ENCODE measurements around the gene ASPA.

ASPA gene

GRCh38 chr17:3475251-3475685 is 529 bp upstream of the ASPA start:
- no peak for TF ChIP-seq CTCF (IDR thresholded peaks at IDR 0.05; ENCODE audit: insufficient read depth, low read length, poor library complexity, severe bottlenecking)
- DNase-seq (ENCODE audit: extremely low read depth, insufficient read length): no peak

GRCh38 chr17:3479988-3480387 is 4.2 kb downstream of the ASPA start:
- no peaks in the 10 kb centered on the region for H3K36me3 ChIP-seq (ENCODE audit: control insufficient read depth, insufficient read depth, low read length)
- DNase-seq (ENCODE audit: extremely low read depth, insufficient read length): no peak
- no peak overlapping the region for H3K4me3 ChIP-seq (replicated peaks; ENCODE audit: low read depth, low read length)
- no peak for TF ChIP-seq CTCF (IDR thresholded peaks at IDR 0.05; ENCODE audit: insufficient read depth, low read length, poor library complexity, severe bottlenecking)
- no peaks in the 10 kb centered on the region; the same call in 1 of the 2 replicates for H3K27me3 ChIP-seq (replicated peaks; ENCODE audit: control insufficient read depth, insufficient read depth, low read length)

More at GRCh38 chr17:3475251-3475685, 529 bp upstream of the ASPA start:
- no peaks in the 10 kb centered on the region for H3K36me3 ChIP-seq (ENCODE audit: control insufficient read depth, insufficient read depth, low read length)
- no peaks in the 10 kb centered on the region for H3K27me3 ChIP-seq (replicated peaks; ENCODE audit: control insufficient read depth, insufficient read depth, low read length)
- H3K4me3 ChIP-seq (replicated peaks; ENCODE audit: low read depth, low read length): no peak overlapping the region

GRCh38 chr17:3482852-3483251 is 7.1 kb downstream of the ASPA start:
- no peak for TF ChIP-seq CTCF (IDR thresholded peaks at IDR 0.05; ENCODE audit: insufficient read depth, low read length, poor library complexity, severe bottlenecking)
- Histone ChIP-seq H3K4me3 (replicated peaks; ENCODE audit: low read depth, low read length) (no peak overlapping the region), H3K36me3 (ENCODE audit: control insufficient read depth, insufficient read depth, low read length) (no peaks in the 10 kb centered on the region), H3K27me3 (replicated peaks; ENCODE audit: control insufficient read depth, insufficient read depth, low read length) (no peaks in the 10 kb centered on the region; the same call in 1 of the 2 replicates)
- DNase-seq (ENCODE audit: extremely low read depth, insufficient read length): no peak

- TF ChIP-seq CTCF (IDR thresholded peaks at IDR 0.05; ENCODE audit: insufficient read depth, low read length, poor library complexity, severe bottlenecking): no peak
- Histone ChIP-seq H3K36me3 (ENCODE audit: control insufficient read depth, insufficient read depth, low read length) (no peaks in the 10 kb centered on the region), H3K4me3 (replicated peaks; ENCODE audit: low read depth, low read length) (no peak overlapping the region), H3K27me3 (replicated peaks; ENCODE audit: control insufficient read depth, insufficient read depth, low read length) (no peaks in the 10 kb centered on the region; the same call in 1 of the 2 replicates)
- no peak for DNase-seq (ENCODE audit: extremely low read depth, insufficient read length)
Observed at GRCh38 chr17:3485481-3486068, 9.8 kb downstream of the ASPA start.

- Histone ChIP-seq H3K4me3 (replicated peaks; ENCODE audit: low read depth, low read length) (no peak overlapping the region), H3K27me3 (replicated peaks; ENCODE audit: control insufficient read depth, insufficient read depth, low read length) (no peaks in the 10 kb centered on the region), H3K36me3 (ENCODE audit: control insufficient read depth, insufficient read depth, low read length) (no peaks in the 10 kb centered on the region)
- no peak for TF ChIP-seq CTCF (IDR thresholded peaks at IDR 0.05; ENCODE audit: insufficient read depth, low read length, poor library complexity, severe bottlenecking)
- DNase-seq (ENCODE audit: extremely low read depth, insufficient read length): no peak
Observed at GRCh38 chr17:3497101-3497500, 21.3 kb downstream of the ASPA start.

- DNase-seq (ENCODE audit: extremely low read depth, insufficient read length): no peak
- Histone ChIP-seq H3K36me3 (ENCODE audit: control insufficient read depth, insufficient read depth, low read length) (no peaks in the 10 kb centered on the region), H3K27me3 (replicated peaks; ENCODE audit: control insufficient read depth, insufficient read depth, low read length) (no peaks in the 10 kb centered on the region), H3K4me3 (replicated peaks; ENCODE audit: low read depth, low read length) (no peak overlapping the region)
- no peak for TF ChIP-seq CTCF (IDR thresholded peaks at IDR 0.05; ENCODE audit: insufficient read depth, low read length, poor library complexity, severe bottlenecking)
Observed at GRCh38 chr17:3501344-3501743, 25.5 kb downstream of the ASPA start.
